Lower lobe of right lung (tissue), 2 donors: ENCODE results near the gene CORO2B. TPM values are rescaled to one million over a fixed set of nuclear protein-coding genes. Genes with fewer than 3 reads are reported as not detected.

Source experiments
- ATAC-seq, 2 donors: fragments of 200-7000 bp; cut with Tn5 transposase; one replicate each; pipeline ENCODE4 v1.9.1; 2020 to 2022; ENCODE audit warnings: mild to moderate bottlenecking in 2 of 2, moderate library complexity in 2 of 2
- DNase-seq: peaks from one replicate; pipeline ENCODE4 v3.0.0-alpha.2; 2020
- H3K27ac ChIP-seq: fragments of 200-600 bp; one replicate; pipeline ENCODE4 v1.8.0; 2022
- H3K27me3 ChIP-seq: fragments of 200-600 bp; one replicate; pipeline ENCODE4 v1.8.0; 2022; ENCODE audit warnings: low read depth
- H3K36me3 ChIP-seq: fragments of 200-600 bp; one replicate; pipeline ENCODE4 v1.8.0; 2022; ENCODE audit warnings: mild to moderate bottlenecking
- H3K4me1 ChIP-seq: fragments of 200-600 bp; one replicate; pipeline ENCODE4 v1.8.0; 2022
- H3K4me3 ChIP-seq: fragments of 200-600 bp; one replicate; pipeline ENCODE4 v1.8.0; 2022; ENCODE audit warnings: mild to moderate bottlenecking
- H3K9me3 ChIP-seq: fragments of 200-600 bp; one replicate; pipeline ENCODE4 v1.8.0; 2022
- CTCF ChIP-seq: fragments of 200-600 bp; IDR thresholded peaks from one replicate; pipeline ENCODE4 v1.8.0; 2022; ENCODE audit warnings: antibody characterized with exemption, mild to moderate bottlenecking
- intact Hi-C: fragments of 100-400 bp; cut with DNase I; formaldehyde crosslinking; loops from one replicate; pipeline ENCODE4 v1.11.0; 2022
- total RNA-seq: library from RNA; stranded (reverse); fragmentation: NEBNext Ultra II Directional; extraction: Animal tissue kit (Norgen Biotek cat#: 25700); gene quantifications from one replicate; pipeline ENCODE4 v1.2.1, GENCODE V29; 2021
- donor health status: DM: no; HTN: yes; CAD: no; lungs with severe emphysema.

The CORO2B gene
- total RNA-seq, 1 donor from 2014 or later, result 6.8 TPM

DNA sequence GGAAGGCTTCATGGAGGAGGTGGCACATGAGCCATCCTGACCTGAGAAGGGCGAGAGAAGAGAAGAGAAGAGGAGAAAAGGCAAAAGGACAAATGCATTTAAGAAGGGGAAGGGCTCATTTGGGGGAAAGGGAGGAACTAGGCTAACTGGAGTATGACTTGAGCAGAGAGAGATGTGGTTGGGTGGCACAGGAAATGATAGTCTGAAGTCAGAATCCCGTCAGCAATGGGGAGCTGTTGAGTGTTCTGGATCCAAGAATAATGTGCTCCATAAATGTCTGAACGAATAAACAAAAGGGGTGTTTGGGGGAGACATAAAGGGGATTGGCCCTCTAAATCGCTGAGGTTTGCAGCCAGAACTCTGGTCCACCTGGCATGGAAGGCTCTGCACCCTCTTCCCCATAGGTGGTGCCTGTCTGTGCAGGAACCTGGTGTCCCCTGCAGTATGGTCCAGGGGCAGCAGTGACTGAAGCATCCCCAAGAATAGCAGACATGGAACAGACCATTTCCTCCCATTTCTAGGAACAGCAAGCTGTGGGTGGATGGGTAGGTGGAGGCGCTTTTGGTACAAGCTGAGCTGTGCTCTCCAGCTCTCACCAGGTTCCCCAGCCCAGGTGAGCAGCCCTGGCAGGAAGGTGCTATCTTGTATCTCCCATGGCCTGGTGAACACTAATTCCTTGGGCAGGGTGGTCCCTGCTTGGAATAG lies 15.2 kb downstream of the CORO2B start:
- ATAC-seq (no peak), DNase-seq (peak; percentile 9)
- no peak for TF ChIP-seq CTCF
- H3K9me3 ChIP-seq, result no peaks in the 10 kb centered on the region
- H3K27me3 ChIP-seq, result no peaks in the 10 kb centered on the region
- H3K36me3 ChIP-seq, result no peaks in the 10 kb centered on the region
- no peak overlapping the region for H3K4me3 ChIP-seq
- no peak overlapping the region for H3K27ac ChIP-seq
- H3K4me1 ChIP-seq, result peaks cover 12% of the 10 kb centered on the region
- intact Hi-C loops, result no loop called here

DNA sequence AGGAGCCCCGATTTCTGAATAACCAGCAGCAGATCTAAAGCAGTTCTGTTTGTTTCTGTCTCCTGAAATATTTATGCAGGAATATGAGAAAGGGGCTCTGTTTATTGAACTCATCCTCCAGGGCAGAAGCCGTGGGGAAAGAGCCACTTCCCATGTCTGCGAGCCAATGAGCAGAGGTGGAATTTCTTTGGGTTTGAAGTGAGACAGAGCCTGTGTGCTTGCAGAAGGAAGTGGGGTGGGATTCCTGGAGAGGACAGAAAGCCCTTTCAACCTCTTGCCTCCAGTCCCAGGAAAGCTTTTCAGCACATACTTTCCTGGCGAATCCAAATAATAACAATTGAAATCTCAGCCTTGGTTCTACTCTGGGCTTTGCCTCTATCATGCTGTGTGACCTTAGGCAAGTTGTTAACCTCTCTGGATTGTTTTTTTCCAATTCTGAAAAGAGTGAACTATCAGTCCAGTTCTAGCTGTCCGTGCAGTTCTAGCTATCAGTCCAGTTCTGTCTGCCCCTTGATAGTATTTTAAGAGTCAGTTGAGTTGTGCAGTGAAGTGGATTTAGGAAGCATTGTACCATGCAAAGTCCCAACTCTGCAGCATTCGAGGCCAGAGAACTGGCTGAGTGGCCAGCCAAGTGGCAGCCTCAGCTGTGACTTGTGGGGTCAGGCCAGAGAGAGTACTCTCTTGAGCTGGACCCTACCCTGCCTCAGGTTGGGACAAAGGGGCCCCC lies 15.9 kb downstream of the CORO2B start:
- Histone ChIP-seq H3K4me3 (no peak overlapping the region), H3K36me3 (no peaks in the 10 kb centered on the region), H3K27ac (peak overlapping the region; percentile 56), H3K9me3 (no peaks in the 10 kb centered on the region), H3K4me1 (peaks cover 18% of the 10 kb centered on the region), H3K27me3 (no peaks in the 10 kb centered on the region)
- no peak for TF ChIP-seq CTCF
- no peak for ATAC-seq
- DNase-seq, result no peak
- intact Hi-C loops, result no loop called here

DNA sequence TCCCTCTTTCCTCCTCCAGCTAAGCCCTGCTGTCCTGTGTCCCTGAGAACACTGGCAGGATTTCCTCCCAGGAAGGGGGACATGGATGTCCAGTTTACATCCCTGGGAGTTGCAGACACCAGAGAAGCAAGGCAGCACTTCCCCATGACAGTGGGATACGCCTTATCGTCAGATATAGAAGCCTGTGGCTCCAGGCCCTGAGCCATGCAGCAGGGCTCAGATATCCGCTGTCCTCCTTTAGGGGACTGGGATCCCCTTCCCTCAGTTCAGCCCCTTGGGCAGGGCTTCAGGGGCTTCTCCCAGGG lies 16.4 kb downstream of the CORO2B start:
- Histone ChIP-seq H3K4me3 (no peak overlapping the region), H3K36me3 (no peaks in the 10 kb centered on the region), H3K9me3 (no peaks in the 10 kb centered on the region), H3K27ac (peak overlapping the region; percentile 56), H3K4me1 (peaks cover 23% of the 10 kb centered on the region), H3K27me3 (no peaks in the 10 kb centered on the region)
- DNase-seq (no peak), ATAC-seq (no peak)
- no peak for TF ChIP-seq CTCF
- intact Hi-C loops, result no loop called here

DNA sequence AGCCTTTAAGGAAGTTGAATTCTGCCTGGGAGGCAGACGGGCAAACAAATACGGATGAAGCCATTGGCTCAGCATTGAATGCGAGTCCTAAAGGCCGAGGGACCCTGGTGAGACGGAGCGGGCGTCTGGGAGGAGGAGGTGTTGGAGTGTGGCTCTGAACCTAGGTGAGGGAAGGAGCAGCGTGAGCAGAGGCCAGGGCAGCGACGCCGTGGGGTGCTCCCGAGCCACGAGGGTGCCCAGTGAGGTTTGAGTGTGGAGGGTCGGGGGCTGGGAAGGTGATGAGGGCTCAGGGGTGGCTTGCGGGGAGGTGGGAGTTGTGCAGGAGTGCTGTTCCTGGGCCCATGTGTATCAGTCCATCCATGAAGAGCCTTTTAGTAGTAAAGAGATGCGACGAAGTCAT lies 17.0 kb downstream of the CORO2B start:
- Histone ChIP-seq H3K9me3 (no peaks in the 10 kb centered on the region), H3K36me3 (no peaks in the 10 kb centered on the region), H3K27ac (peak overlapping the region; percentile 56), H3K4me3 (no peak overlapping the region), H3K27me3 (no peaks in the 10 kb centered on the region), H3K4me1 (peaks cover 29% of the 10 kb centered on the region)
- no peak for ATAC-seq
- no peak for DNase-seq
- TF ChIP-seq CTCF, result no peak
- intact Hi-C loops, result no loop called here

GRCh38 chr15:68596691-68597090 lies 17.9 kb downstream of the CORO2B start:
- H3K4me1 ChIP-seq, result peaks cover 35% of the 10 kb centered on the region
- no peak overlapping the region for H3K4me3 ChIP-seq
- no peaks in the 10 kb centered on the region for H3K36me3 ChIP-seq
- no peak for TF ChIP-seq CTCF
- no peaks in the 10 kb centered on the region for H3K9me3 ChIP-seq
- ATAC-seq, result no peak
- no peaks in the 10 kb centered on the region for H3K27me3 ChIP-seq
- intact Hi-C loops, result no loop called here
- H3K27ac ChIP-seq, result no peak overlapping the region
- peak; percentile 24 for DNase-seq
